Germinal center (tissue), 1 donor: ENCODE results near the gene KRTAP4-7.
"Not testable (repeated sequence)": the region's sequence is repeated elsewhere in the genome, so short reads cannot be mapped to it uniquely, and the experiment has no call there.

ENCODE experiments used
- DNase-seq: peaks from one replicate; pipeline ENCODE4 v3.0.0; 2012; ENCODE audit warnings: mixed read lengths, low spot score

KRTAP4-7 gene

GRCh38 chr17:41108728-41109386 lies 24.9 kb downstream of the KRTAP4-7 start:
- DNase-seq, result not testable (repeated sequence)

GRCh38 chr17:41111151-41111885 lies 27.4 kb downstream of the KRTAP4-7 start:
- DNase-seq, result no peak

- DNase-seq, result peak; percentile 30
Observed at GRCh38 chr17:41116297-41116696, 32.3 kb downstream of the KRTAP4-7 start.

- not testable (repeated sequence) for DNase-seq
Observed at GRCh38 chr17:41117846-41118386, 34.0 kb downstream of the KRTAP4-7 start, which contains the start of gene KRTAP4-11. Gene KRTAP4-11 (minus strand): TSS chr17:41118373. CDS start chr17:41118315, 58 bp downstream.

DNA sequence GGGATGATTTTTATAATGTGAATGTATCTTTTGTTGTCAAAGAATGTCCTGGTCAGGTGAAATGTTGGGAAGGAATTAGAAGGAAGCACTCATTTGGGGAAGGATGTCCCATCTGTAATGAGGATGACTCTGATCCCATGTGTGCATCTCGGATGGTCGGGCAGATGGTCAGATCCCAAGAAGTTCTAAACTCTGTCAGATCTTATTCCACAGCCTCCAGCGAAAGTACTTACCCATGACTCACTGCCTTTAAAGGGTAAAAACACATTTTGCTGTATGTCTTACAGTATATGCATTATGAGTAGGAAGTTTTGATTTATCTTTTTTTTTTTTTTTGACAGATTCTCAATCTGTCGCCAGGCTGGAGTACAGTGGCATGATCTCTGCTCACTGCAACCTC lies 34.8 kb downstream of the KRTAP4-7 start:
- DNase-seq, result no peak

- DNase-seq, result peak; percentile 45
Observed at GRCh38 chr17:41119696-41120690, 36.0 kb downstream of the KRTAP4-7 start.

DNA sequence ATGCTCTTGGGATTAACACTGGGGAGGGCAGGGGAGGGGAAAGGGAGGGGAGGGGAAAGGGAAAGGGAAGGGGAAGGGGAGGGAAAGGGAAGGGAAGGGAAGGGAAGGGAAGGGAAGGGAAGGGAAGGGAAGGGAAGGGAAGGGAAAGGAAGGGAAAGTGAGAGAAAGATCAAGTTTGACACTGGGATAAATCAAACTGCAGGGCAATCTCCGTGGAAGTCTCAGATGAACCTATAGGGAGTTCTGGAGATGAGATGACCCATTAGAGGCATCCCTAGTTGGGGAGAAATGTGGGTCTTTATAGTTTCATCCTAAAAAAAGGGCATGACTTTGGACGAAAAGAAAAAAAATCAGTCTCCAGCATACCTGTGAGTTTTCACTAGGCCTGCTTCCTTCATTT lies 37.8 kb downstream of the KRTAP4-7 start:
- no peak for DNase-seq

DNA sequence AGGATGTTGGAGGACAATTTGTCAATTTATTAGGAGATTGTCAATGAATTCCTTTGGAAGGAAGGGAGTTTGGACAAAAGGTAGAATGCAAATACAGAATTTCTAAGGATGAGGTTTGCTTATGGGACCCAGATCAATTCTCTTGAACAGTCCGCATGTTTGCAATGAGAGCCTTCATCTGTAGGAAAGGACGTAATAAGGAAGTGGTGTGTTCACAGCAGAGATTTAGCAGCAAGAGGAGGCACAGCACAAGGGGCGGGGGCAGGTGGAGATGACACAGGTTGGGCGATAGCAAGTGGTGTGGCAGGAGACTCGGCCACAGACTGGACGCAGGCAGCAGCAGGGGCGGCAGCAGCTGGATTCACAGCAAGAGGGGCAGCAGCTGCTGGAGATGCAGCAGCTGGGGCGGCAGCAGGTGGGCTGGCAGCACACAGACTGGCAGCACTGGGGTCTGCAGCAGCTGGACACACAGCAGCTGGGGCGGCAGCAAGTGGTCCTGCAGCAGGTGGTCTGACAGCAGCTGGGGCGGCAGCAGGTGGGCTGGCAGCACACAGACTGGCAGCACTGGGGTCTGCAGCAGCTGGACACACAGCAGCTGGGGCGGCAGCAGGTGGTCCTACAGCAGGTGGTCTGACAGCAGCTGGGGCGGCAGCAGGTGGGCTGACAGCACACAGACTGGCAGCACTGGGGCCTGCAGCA lies 39.5 kb downstream of the KRTAP4-7 start:
- not testable (repeated sequence) for DNase-seq

- DNase-seq, result not testable (repeated sequence)
Observed at GRCh38 chr17:41123991-41124371, 40.0 kb downstream of the KRTAP4-7 start, which contains the start of gene KRTAP4-12. Gene KRTAP4-12 (minus strand): TSS chr17:41124182. CDS start chr17:41124122, 60 bp downstream.

DNA sequence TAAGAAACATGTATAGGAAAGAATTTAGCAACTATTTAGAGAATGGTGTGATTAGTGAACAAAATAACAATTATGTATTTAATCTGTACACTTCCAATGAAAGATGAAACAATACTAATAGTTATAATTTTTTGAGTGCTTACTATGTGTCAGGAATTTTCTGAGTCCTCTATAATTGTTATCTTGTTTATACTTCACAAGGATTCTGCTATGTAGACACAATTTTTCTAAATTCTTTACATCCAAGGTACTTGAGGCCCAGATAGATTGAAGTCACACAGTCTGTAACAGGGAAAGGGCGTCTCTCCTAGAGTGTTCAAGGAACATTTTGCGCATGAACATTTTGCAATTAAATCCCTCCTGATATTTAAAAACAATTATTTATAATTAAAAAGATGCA lies 41.1 kb downstream of the KRTAP4-7 start:
- no peak for DNase-seq

GRCh38 chr17:41126412-41126811 lies 42.5 kb downstream of the KRTAP4-7 start:
- no peak for DNase-seq

DNA sequence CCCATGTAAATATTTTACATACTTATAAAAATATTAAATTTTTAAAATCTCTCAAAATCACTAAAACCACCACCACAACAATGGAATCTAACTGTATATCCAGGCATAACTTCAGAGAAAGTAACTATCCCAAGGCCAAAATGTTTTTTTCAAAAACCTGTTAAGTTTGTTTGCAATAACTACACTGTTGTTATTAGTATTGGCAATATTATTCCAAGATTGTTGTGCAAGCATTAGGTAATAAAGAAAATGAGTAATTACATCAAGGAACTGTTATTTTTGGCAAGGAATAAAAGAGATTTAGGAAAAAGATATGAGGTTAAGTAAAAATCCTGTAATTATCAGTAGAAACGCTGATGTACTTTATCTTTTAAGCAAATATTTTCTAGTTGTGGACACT lies 43.4 kb downstream of the KRTAP4-7 start:
- DNase-seq, result no peak

GRCh38 chr17:41131979-41132378 lies 48.0 kb downstream of the KRTAP4-7 start:
- DNase-seq, result no peak

DNA sequence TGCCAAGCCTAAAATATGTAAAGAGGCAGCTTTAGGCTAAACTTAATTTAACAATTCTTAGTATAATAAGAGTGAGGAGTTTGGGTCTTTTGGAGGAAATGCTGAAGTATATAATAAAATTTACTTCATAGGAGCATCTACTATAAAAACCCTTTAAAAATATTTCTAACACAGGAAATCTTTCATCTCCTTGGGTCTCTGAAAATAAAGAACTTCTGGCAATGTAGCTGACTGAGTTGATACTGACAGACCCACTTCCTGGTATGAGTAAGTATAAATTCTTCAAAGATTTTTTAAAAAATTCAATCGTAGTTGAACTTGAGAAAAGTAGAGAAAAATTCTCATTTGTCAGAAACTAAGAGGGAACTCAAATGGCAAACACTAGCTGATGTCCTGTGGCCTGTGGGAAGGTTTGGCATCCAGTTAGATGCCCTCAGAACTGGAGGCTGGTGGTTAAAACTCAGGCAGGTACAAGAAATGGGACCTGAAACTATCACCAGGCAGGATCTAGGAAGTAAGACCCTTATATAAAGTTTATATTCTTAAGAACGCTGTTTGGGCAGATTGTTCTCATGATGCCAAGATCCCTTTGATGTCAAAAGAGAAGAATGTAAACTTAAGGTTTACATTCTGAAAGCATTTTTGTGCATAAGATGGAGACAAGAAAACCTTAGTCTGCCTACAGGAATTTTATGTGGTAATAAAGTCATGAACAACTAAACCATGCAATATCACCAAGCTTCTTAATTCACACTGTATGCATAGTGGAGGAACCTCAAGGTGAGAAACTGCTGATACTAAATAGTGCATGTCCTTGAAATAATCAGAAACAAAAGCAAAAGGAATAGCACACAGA lies 50.2 kb downstream of the KRTAP4-7 start:
- DNase-seq, result no peak
